Measurements from ENCODE around the gene AMT. TPM values are rescaled to one million over a fixed set of nuclear protein-coding genes. Genes with fewer than 3 reads are reported as not detected.

Gene AMT
- total RNA-seq = 1.3 and 1.7 TPM in 2 replicates

- peak within 1 kb of the TSS; percentile 40 for H3K4me3 ChIP-seq (ENCODE audit: low read depth, low read length)
- peak; percentile 60 for DNase-seq (ENCODE audit: low read depth)
- no peak for TF ChIP-seq CTCF (IDR thresholded peaks at IDR 0.05; ENCODE audit: insufficient read depth, low read depth, low read length)
These were observed at the start of gene AMT for GRCh38 chr3:49422379-49423248. AMT (minus strand) TSS chr3:49422473; CDS start chr3:49422450, 23 bp downstream.

- DNase-seq (ENCODE audit: low read depth) = peak; percentile 34
- peak; percentile 1 for TF ChIP-seq CTCF (IDR thresholded peaks at IDR 0.05; ENCODE audit: insufficient read depth, low read depth, low read length)
- peak overlapping the region; percentile 79 for H3K4me3 ChIP-seq (ENCODE audit: low read depth, low read length)
These were observed 48.6 kb upstream of the AMT start for GRCh38 chr3:49470714-49471420.

GRCh38 chr3:49469936-49470713 is 47.9 kb upstream of the AMT start, which contains the start of gene DAG1:
DAG1 (plus strand) TSS chr3:49470267; CDS start chr3:49510535, 40,268 bp downstream.
- DNase-seq (ENCODE audit: low read depth) = peak; percentile 95
- peak within 1 kb of the TSS; percentile 79 for H3K4me3 ChIP-seq (ENCODE audit: low read depth, low read length)
- TF ChIP-seq CTCF (IDR thresholded peaks at IDR 0.05; ENCODE audit: insufficient read depth, low read depth, low read length) = no peak

- TF ChIP-seq CTCF (IDR thresholded peaks at IDR 0.05; ENCODE audit: insufficient read depth, low read depth, low read length) = no peak
- peak; percentile 74 for DNase-seq (ENCODE audit: low read depth)
- H3K4me3 ChIP-seq (ENCODE audit: low read depth, low read length) = peak overlapping the region; percentile 57
These were observed 47.0 kb upstream of the AMT start for GRCh38 chr3:49469037-49469935.

GRCh38 chr3:49466085-49466484 is 43.8 kb upstream of the AMT start:
- DNase-seq (ENCODE audit: low read depth) = no peak
- H3K4me3 ChIP-seq (ENCODE audit: low read depth, low read length) = no peak overlapping the region
- no peak for TF ChIP-seq CTCF (IDR thresholded peaks at IDR 0.05; ENCODE audit: insufficient read depth, low read depth, low read length)
